Prostate gland (tissue), 2 donors: ENCODE data around the gene ZSWIM5. TPM values are rescaled to one million over a fixed set of nuclear protein-coding genes. Genes with fewer than 3 reads are reported as not detected.
"Not testable (repeated sequence)": the region's sequence is repeated elsewhere in the genome, so short reads cannot be mapped to it uniquely, and the experiment has no call there.

Experiments used
- DNase-seq: peaks from one replicate; pipeline ENCODE4 v3.0.0-alpha.2; 2019; ENCODE audit warnings: low spot score
- H3K27ac ChIP-seq, 2 donors: fragments of 200-600 bp; sonication (generic); 2 replicates each; pipeline ENCODE4 v1.5.1; 2017 to 2019
- H3K27me3 ChIP-seq: fragments of 200-600 bp; sonication (generic); replicated peaks from 2 replicates; pipeline ENCODE4 v1.5.1; 2019; ENCODE audit not compliant: insufficient read depth
- H3K36me3 ChIP-seq, 2 donors: fragments of 200-600 bp; sonication (generic); 1 replicate in 1 of 2; 2 replicates in 1 of 2; pipeline versions ENCODE4 v1.5.1 to v1.8.1; 2017 to 2019
- H3K4me1 ChIP-seq: fragments of 200-600 bp; sonication (generic); replicated peaks from 2 replicates; pipeline ENCODE4 v1.5.1; 2019
- H3K4me3 ChIP-seq, 2 donors: fragments of 200-600 bp; sonication (generic); 2 replicates each; pipeline ENCODE4 v1.5.1; 2017 to 2019
- H3K9me3 ChIP-seq: fragments of 200-600 bp; sonication (generic); 2 replicates; pipeline ENCODE4 v1.5.1; 2017
- CTCF ChIP-seq, 4 experiments: fragments of 200-600 bp in 2 of 4; fragments of 450-650 bp in 2 of 4; sonication (generic) in 2 of 4; IDR thresholded peaks; 1 replicate in 3 of 4; 2 replicates in 1 of 4; pipeline ENCODE4 v1.5.1; 2016 to 2019; ENCODE audit warnings: antibody characterized with exemption in 4 of 4, mild to moderate bottlenecking in 2 of 4, moderate library complexity in 2 of 4
- POLR2A ChIP-seq: fragments of 450-650 bp; IDR thresholded peaks from one replicate; pipeline ENCODE4 v1.6.1; 2016; ENCODE audit warnings: antibody characterized with exemption, mild to moderate bottlenecking
- POLR2AphosphoS5 ChIP-seq: sonication (generic); formaldehyde crosslinking; IDR thresholded peaks from one replicate; pipeline ENCODE4 v1.6.1; 2017; ENCODE audit warnings: antibody characterized with exemption
- WGBS: methylation state at CpG from one replicate; pipeline ENCODE4 v1.1.5; 2018; 5-methylcytosine and 5-hydroxymethylcytosine counted together
- intact Hi-C: fragments of 100-400 bp; cut with DNase I; formaldehyde crosslinking; loops from one replicate; pipeline ENCODE4 v1.14.2; 2022
- total RNA-seq, 2 donors: library from RNA; depleted of rRNA; stranded (reverse); fragments of >200 nt; gene quantifications; one replicate each; pipeline ENCODE4 v1.1.0, GENCODE V29; 2016

ZSWIM5 gene
- total RNA-seq, 2 donors from 2014 or later: 7.2 to 18.6 TPM

- TF ChIP-seq POLR2AphosphoS5 (peak; percentile 64), CTCF (IDR thresholded peaks at IDR 0.05) (no peak)
- Histone ChIP-seq H3K4me3 (no peak overlapping the region), H3K4me1 (peaks cover 8% of the 10 kb centered on the region), H3K36me3 (no peaks in the 10 kb centered on the region), H3K27ac (peak overlapping the region; percentile 12 to 39), H3K27me3 (no peaks in the 10 kb centered on the region), H3K9me3 (no peaks in the 10 kb centered on the region)
- WGBS: 19% methylated on average over 4 of the region's 4 CpGs
- intact Hi-C loops: no loop called here
- peak; percentile 79 for DNase-seq
Observed at GRCh38 chr1:45141247-45142003, 65.0 kb downstream of the ZSWIM5 start.

- H3K9me3 ChIP-seq: no peaks in the 10 kb centered on the region
Observed at GRCh38 chr1:45136984-45137383, 69.4 kb downstream of the ZSWIM5 start.

GRCh38 chr1:45135316-45135715 lies 71.1 kb downstream of the ZSWIM5 start:
- Histone ChIP-seq H3K27ac (no peak overlapping the region), H3K36me3 (no peaks in the 10 kb centered on the region), H3K4me1 (no peaks in the 10 kb centered on the region), H3K9me3 (no peaks in the 10 kb centered on the region), H3K4me3 (no peak overlapping the region), H3K27me3 (no peaks in the 10 kb centered on the region)
- no peak for DNase-seq
- TF ChIP-seq POLR2AphosphoS5 (no peak), POLR2A (no peak), CTCF (IDR thresholded peaks at IDR 0.05) (no peak)
- WGBS: 89% methylated on average over 1 of the region's 1 CpG
- intact Hi-C loops: no loop called here

More at GRCh38 chr1:45136984-45137383, 69.4 kb downstream of the ZSWIM5 start:
- H3K36me3 ChIP-seq: no peaks in the 10 kb centered on the region
- no peak overlapping the region for H3K4me3 ChIP-seq
- intact Hi-C loops: no loop called here
- H3K4me1 ChIP-seq: peaks cover 8% of the 10 kb centered on the region
- H3K27me3 ChIP-seq: no peaks in the 10 kb centered on the region
- H3K27ac ChIP-seq: no peak overlapping the region
- no peak for TF ChIP-seq POLR2A
- TF ChIP-seq POLR2AphosphoS5: no peak
- no peak for TF ChIP-seq CTCF (IDR thresholded peaks at IDR 0.05)
- 91% methylated on average over 2 of the region's 2 CpGs for WGBS
- DNase-seq: no peak

GRCh38 chr1:45134461-45134873 lies 71.9 kb downstream of the ZSWIM5 start:
- H3K9me3 ChIP-seq: no peaks in the 10 kb centered on the region
- WGBS: 63% methylated on average over 2 of the region's 2 CpGs
- no peaks in the 10 kb centered on the region for H3K27me3 ChIP-seq
- intact Hi-C loops: no loop called here
- H3K4me3 ChIP-seq: no peak overlapping the region
- no peaks in the 10 kb centered on the region for H3K36me3 ChIP-seq
- H3K27ac ChIP-seq: no peak overlapping the region
- H3K4me1 ChIP-seq: no peaks in the 10 kb centered on the region
- DNase-seq: no peak
- TF ChIP-seq POLR2AphosphoS5: no peak
- no peak for TF ChIP-seq CTCF (IDR thresholded peaks at IDR 0.05)
- TF ChIP-seq POLR2A: no peak

GRCh38 chr1:45132719-45133118 lies 73.7 kb downstream of the ZSWIM5 start:
- H3K27me3 ChIP-seq, intact Hi-C loops, DNase-seq, H3K4me1 ChIP-seq, H3K4me3 ChIP-seq, H3K27ac ChIP-seq, H3K36me3 ChIP-seq, H3K9me3 ChIP-seq: not testable (repeated sequence)
- 100% methylated on average over 2 of the region's 2 CpGs for WGBS
